H9 (cell line): ENCODE measurements around the gene ZDHHC17. TPM values are rescaled to one million over a fixed set of nuclear protein-coding genes. Genes with fewer than 3 reads are reported as not detected.

Source experiments
- DNase-seq: peaks from one replicate; pipeline ENCODE4 v3.0.0-alpha.2; 2017
- H2AFZ ChIP-seq: one replicate; pipeline ENCODE4 v1.6.1; 2013; ENCODE audit warnings: mild to moderate bottlenecking, low read length, control low read depth, moderate library complexity
- H2AK5ac ChIP-seq: 2 replicates; pipeline ENCODE4 v1.6.1; 2013; ENCODE audit warnings: low read length, control low read depth, mixed read lengths; ENCODE audit not compliant: insufficient read length
- H2BK120ac ChIP-seq: one replicate; pipeline ENCODE4 v1.6.1; 2013; ENCODE audit warnings: low read depth, mild to moderate bottlenecking, low read length, control low read depth, inconsistent platforms; ENCODE audit not compliant: poor library complexity, severe bottlenecking
- H2BK12ac ChIP-seq: 2 replicates; pipeline ENCODE4 v1.6.1; 2013; ENCODE audit warnings: low read length, control low read depth, mixed read lengths, low read depth; ENCODE audit not compliant: insufficient read length
- H2BK15ac ChIP-seq: 2 replicates; pipeline ENCODE4 v1.6.1; 2013; ENCODE audit warnings: low read depth, low read length, control low read depth
- H2BK20ac ChIP-seq: one replicate; pipeline ENCODE4 v1.6.1; 2013; ENCODE audit warnings: low read depth, mild to moderate bottlenecking, low read length, control low read depth, inconsistent platforms; ENCODE audit not compliant: poor library complexity, severe bottlenecking
- H2BK5ac ChIP-seq: 2 replicates; pipeline ENCODE4 v1.6.1; 2013; ENCODE audit warnings: low read length, control low read depth, mixed read lengths; ENCODE audit not compliant: insufficient read length
- H3K14ac ChIP-seq: 2 replicates; pipeline ENCODE4 v1.6.1; 2013; ENCODE audit warnings: low read length, control low read depth; ENCODE audit not compliant: insufficient read depth
- H3K18ac ChIP-seq: 2 replicates; pipeline ENCODE4 v1.6.1; 2013; ENCODE audit warnings: low read depth, mild to moderate bottlenecking, mixed read lengths, low read length, control low read depth; ENCODE audit not compliant: insufficient read length
- H3K23ac ChIP-seq: 2 replicates; pipeline ENCODE4 v1.6.1; 2013; ENCODE audit warnings: low read length, control low read depth, mixed read lengths, low read depth; ENCODE audit not compliant: insufficient read length
- H3K23me2 ChIP-seq: 2 replicates; pipeline ENCODE4 v1.6.1; 2013; ENCODE audit warnings: low read depth, mild to moderate bottlenecking, mixed read lengths, low read length, control low read depth; ENCODE audit not compliant: insufficient read length, poor library complexity, severe bottlenecking
- H3K27ac ChIP-seq: 2 replicates; pipeline ENCODE4 v1.5.1; 2013; ENCODE audit warnings: low read length, control low read depth, mixed read lengths, low read depth; ENCODE audit not compliant: insufficient read length
- H3K27me3 ChIP-seq: 2 replicates; pipeline ENCODE4 v1.6.1; 2013; ENCODE audit warnings: low read length, control low read depth, inconsistent platforms; ENCODE audit not compliant: insufficient read depth
- H3K4ac ChIP-seq: 2 replicates; pipeline ENCODE4 v1.6.1; 2013; ENCODE audit warnings: low read depth, mild to moderate bottlenecking, control low read depth, inconsistent platforms, low read length, moderate library complexity
- H3K4me1 ChIP-seq: 2 replicates; pipeline ENCODE4 v1.6.1; 2013; ENCODE audit warnings: low read length, control low read depth, inconsistent platforms; ENCODE audit not compliant: insufficient read depth
- H3K4me2 ChIP-seq: 2 replicates; pipeline ENCODE4 v1.6.1; 2013; ENCODE audit warnings: low read length, control low read depth, mixed read lengths; ENCODE audit not compliant: insufficient read length, insufficient read depth
- H3K56ac ChIP-seq: 2 replicates; pipeline ENCODE4 v1.6.1; 2013; ENCODE audit warnings: low read depth, mild to moderate bottlenecking, mixed read lengths, low read length, control low read depth; ENCODE audit not compliant: insufficient read length
- H3K79me1 ChIP-seq: 2 replicates; pipeline ENCODE4 v1.6.1; 2013; ENCODE audit warnings: low read depth, mild to moderate bottlenecking, moderate library complexity, low read length, control low read depth, inconsistent platforms; ENCODE audit not compliant: insufficient read depth, poor library complexity, severe bottlenecking
- H3K79me2 ChIP-seq: 2 replicates; pipeline ENCODE4 v1.6.1; 2013; ENCODE audit warnings: low read length, control low read depth, inconsistent platforms; ENCODE audit not compliant: insufficient read depth
- H3K9ac ChIP-seq: 2 replicates; pipeline ENCODE4 v1.6.1; 2013; ENCODE audit warnings: low read length, control low read depth, mixed read lengths; ENCODE audit not compliant: insufficient read length; ENCODE audit errors: extremely low read depth
- H3K9me3 ChIP-seq: one replicate; pipeline ENCODE4 v1.6.1; 2013; ENCODE audit warnings: low read depth, low read length, inconsistent platforms; ENCODE audit not compliant: control insufficient read depth
- H3T11ph ChIP-seq: one replicate; pipeline ENCODE4 v1.6.1; 2013; ENCODE audit warnings: mild to moderate bottlenecking, low read length, control low read depth, inconsistent platforms
- H4K20me1 ChIP-seq: one replicate; pipeline ENCODE4 v1.6.1; 2013; ENCODE audit not compliant: control insufficient read depth, insufficient read length, insufficient read depth
- H4K5ac ChIP-seq: 2 replicates; pipeline ENCODE4 v1.6.1; 2013; ENCODE audit warnings: low read depth, mild to moderate bottlenecking, mixed read lengths, low read length, control low read depth; ENCODE audit not compliant: insufficient read length
- H4K8ac ChIP-seq: replicated peaks from 2 replicates; pipeline ENCODE4 v1.6.1; 2013; ENCODE audit warnings: low read length, control low read depth, mixed read lengths, low read depth; ENCODE audit not compliant: insufficient read length
- H4K91ac ChIP-seq: 2 replicates; pipeline ENCODE4 v1.6.1; 2013; ENCODE audit warnings: low read depth, mild to moderate bottlenecking, moderate library complexity, mixed read lengths, low read length, control low read depth; ENCODE audit not compliant: insufficient read length
- H3K27ac Mint-ChIP-seq, 3 experiments: 2 replicates in 2 of 3; 3 replicates in 1 of 3; pipeline ENCODE4 v1.8.0; 2020 to 2021; ENCODE audit warnings: mixed read lengths in 3 of 3, mild to moderate bottlenecking in 1 of 3, moderate library complexity in 1 of 3
- H3K27me3 Mint-ChIP-seq: 2 replicates; pipeline ENCODE4 v1.8.0; 2021; ENCODE audit warnings: low read depth, mild to moderate bottlenecking, moderate library complexity, mixed read lengths
- H3K36me3 Mint-ChIP-seq, 3 experiments: 2 replicates in 2 of 3; 3 replicates in 1 of 3; pipeline ENCODE4 v1.8.0; 2020 to 2021; ENCODE audit warnings: low read depth in 3 of 3, mixed read lengths in 3 of 3; ENCODE audit not compliant: insufficient read depth in 1 of 3
- H3K4me1 Mint-ChIP-seq, 2 experiments: 2 replicates each; pipeline ENCODE4 v1.8.0; 2020; ENCODE audit warnings: mixed read lengths in 2 of 2
- H3K4me3 Mint-ChIP-seq, 2 experiments: 2 replicates in 1 of 2; 3 replicates in 1 of 2; pipeline ENCODE4 v1.8.0; 2020 to 2021; ENCODE audit warnings: mild to moderate bottlenecking in 2 of 2, mixed read lengths in 2 of 2, moderate library complexity in 1 of 2
- H3K9me3 Mint-ChIP-seq, 2 experiments: 2 replicates in 1 of 2; 3 replicates in 1 of 2; pipeline ENCODE4 v1.8.0; 2020; ENCODE audit warnings: mild to moderate bottlenecking in 2 of 2, mixed read lengths in 2 of 2, moderate library complexity in 1 of 2
- total RNA-seq: library from RNA; stranded (reverse); gene quantifications from 2 replicates; pipeline ENCODE4 v1.2.1, GENCODE V29; 2021
- TF ChIP-seq, protein P1 (sequence below): fragments of 200-600 bp; sonication (generic); conservative IDR thresholded peaks from 3 replicates; pipeline ENCODE4 v1.8.0; 2021; ENCODE audit warnings: antibody characterized with exemption, mild to moderate bottlenecking

ZDHHC17 gene
- total RNA-seq, 1 experiment from 2014 or later: 32.6 TPM

DNA sequence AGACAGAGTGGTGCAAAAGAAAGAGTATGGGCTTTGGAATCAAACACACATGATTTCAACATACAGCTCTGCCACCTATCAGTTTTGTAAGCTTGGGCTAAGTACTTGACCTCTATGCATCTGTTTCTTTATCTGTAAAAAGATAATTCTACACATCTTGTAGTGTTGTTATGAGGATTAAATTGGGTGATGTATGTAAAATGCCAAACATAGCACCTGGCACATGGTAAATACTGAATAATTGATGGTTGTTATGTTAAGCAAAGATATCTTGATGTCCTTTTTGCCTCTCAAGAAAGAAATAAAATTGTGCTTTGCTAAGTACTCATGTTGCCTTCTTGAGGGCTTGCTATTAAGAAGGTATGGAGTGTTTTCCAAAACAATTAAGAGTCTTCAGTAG, 117.2 kb downstream of the ZDHHC17 start:
- Histone ChIP-seq H4K91ac (no peak overlapping the region), H3T11ph (no peak overlapping the region), H3K23me2 (peaks cover 4% of the 10 kb centered on the region), H2BK15ac (no peak overlapping the region), H4K5ac (no peak overlapping the region), H3K14ac (no peak overlapping the region), H2AFZ (no peak overlapping the region), H2AK5ac (no peak overlapping the region), H3K18ac (no peak overlapping the region), H3K27ac (no peak overlapping the region), H3K79me2 (peaks cover 7% of the 10 kb centered on the region; the same call in 1 of the 2 replicates), H3K9me3 (no peaks in the 10 kb centered on the region), H3K4ac (no peak overlapping the region), H2BK12ac (no peak overlapping the region), H3K56ac (no peak overlapping the region), H4K8ac (no peak overlapping the region), H3K27me3 (no peaks in the 10 kb centered on the region), H3K4me2 (no peak overlapping the region), H2BK20ac (no peak overlapping the region), H2BK5ac (no peak overlapping the region), H3K79me1 (peaks cover 4% of the 10 kb centered on the region), H4K20me1 (no peaks in the 10 kb centered on the region), H3K4me1 (peaks cover 2% of the 10 kb centered on the region; the same call in 1 of the 2 replicates), H3K23ac (no peak overlapping the region), H2BK120ac (no peak overlapping the region), H3K9ac (no peak overlapping the region)
- H3K27me3 Mint-ChIP-seq: peaks cover 4% of the 10 kb centered on the region
- H3K4me1 Mint-ChIP-seq: peaks cover 25 to 28% of the 10 kb centered on the region in 2 experiments
- no peak overlapping the region for H3K27ac Mint-ChIP-seq
- H3K36me3 Mint-ChIP-seq: no peaks in the 10 kb centered on the region
- DNase-seq: no peak
- no peaks in the 10 kb centered on the region for H3K9me3 Mint-ChIP-seq
- TF ChIP-seq, protein P1, sequence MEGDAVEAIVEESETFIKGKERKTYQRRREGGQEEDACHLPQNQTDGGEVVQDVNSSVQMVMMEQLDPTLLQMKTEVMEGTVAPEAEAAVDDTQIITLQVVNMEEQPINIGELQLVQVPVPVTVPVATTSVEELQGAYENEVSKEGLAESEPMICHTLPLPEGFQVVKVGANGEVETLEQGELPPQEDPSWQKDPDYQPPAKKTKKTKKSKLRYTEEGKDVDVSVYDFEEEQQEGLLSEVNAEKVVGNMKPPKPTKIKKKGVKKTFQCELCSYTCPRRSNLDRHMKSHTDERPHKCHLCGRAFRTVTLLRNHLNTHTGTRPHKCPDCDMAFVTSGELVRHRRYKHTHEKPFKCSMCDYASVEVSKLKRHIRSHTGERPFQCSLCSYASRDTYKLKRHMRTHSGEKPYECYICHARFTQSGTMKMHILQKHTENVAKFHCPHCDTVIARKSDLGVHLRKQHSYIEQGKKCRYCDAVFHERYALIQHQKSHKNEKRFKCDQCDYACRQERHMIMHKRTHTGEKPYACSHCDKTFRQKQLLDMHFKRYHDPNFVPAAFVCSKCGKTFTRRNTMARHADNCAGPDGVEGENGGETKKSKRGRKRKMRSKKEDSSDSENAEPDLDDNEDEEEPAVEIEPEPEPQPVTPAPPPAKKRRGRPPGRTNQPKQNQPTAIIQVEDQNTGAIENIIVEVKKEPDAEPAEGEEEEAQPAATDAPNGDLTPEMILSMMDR: no peak
- H3K4me3 Mint-ChIP-seq: no peak overlapping the region
